T47D (cell line): Measurements from ENCODE around the gene ZSWIM4.
A peak's percentile ranks its signal among the peaks of the same experiment; 100 is the strongest.

ENCODE experiments used
- DNase-seq, 2 experiments: peaks; one replicate each; pipeline versions ENCODE4 v3.0.0 to v3.0.0-alpha.2; 2011 to 2012; ENCODE audit warnings: low read depth in 1 of 2, low spot score in 1 of 2
- JUND ChIP-seq: IDR thresholded peaks from 2 replicates; pipeline ENCODE4 v1.6.1; 2012; ENCODE audit warnings: low read depth
- in situ Hi-C: cut with HindIII; loops from 2 replicates; pipeline ENCODE4 v1.10.0; 2016; ENCODE audit warnings: low sequenced_read_pairs, low pct_unique_long_range_greater_than_20kb

Gene ZSWIM4

GRCh38 chr19:13859361-13859880 lies 64.2 kb downstream of the ZSWIM4 start:
- no peak for DNase-seq
- no peak for TF ChIP-seq JUND
- in situ Hi-C loops: no loop called here

GRCh38 chr19:13860679-13861391 lies 65.6 kb downstream of the ZSWIM4 start:
- in situ Hi-C loops: no loop called here
- no peak for DNase-seq
- TF ChIP-seq JUND: no peak

GRCh38 chr19:13861392-13861713 lies 66.1 kb downstream of the ZSWIM4 start:
- DNase-seq: no peak
- TF ChIP-seq JUND: no peak
- in situ Hi-C loops: no loop called here

DNA sequence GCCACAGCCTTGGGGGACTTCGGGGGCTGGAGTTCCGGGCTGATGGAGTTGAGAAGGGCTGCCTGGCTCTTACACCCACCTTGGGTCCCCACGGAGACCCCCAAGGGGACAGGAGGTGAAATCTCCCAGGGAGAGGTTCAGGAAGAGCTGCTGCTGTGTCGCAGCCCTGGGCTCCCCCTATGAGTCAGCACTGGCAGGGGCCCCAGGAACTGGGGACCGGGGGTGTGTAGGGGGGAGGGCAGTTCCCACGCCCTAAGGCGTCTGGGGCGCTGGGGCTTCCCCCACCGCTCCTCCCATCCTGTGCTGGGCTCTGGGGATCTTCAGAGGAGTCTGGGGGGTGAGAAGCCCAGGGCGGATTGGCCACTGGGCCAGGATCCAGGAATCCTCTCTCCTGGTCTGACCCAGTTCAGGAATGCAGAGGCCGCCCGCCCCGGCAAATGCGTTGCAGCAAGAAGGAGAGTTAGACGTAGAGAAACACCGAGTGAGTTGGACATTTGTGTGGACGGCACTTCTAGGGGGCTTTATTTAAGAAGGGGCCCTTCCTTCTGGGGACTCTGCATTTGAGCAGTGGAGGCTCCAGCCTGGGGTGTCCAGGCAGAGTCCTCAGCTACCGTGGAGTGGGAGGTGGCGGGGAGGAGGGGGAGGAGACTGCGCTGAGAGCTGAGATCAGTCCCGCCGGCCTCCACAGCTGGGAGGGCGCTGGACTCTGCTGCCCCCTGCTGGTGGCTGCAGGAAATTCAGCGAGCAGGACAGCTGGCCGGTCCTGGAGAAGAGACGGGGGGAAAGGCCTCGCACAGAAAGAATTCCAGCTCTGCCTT lies 66.7 kb downstream of the ZSWIM4 start:
- in situ Hi-C loops: no loop called here
- DNase-seq: peak; percentile 83 to 90
- no peak for TF ChIP-seq JUND

GRCh38 chr19:13864046-13864666 lies 68.9 kb downstream of the ZSWIM4 start:
- in situ Hi-C loops: no loop called here
- no peak for DNase-seq
- TF ChIP-seq JUND: no peak

DNA sequence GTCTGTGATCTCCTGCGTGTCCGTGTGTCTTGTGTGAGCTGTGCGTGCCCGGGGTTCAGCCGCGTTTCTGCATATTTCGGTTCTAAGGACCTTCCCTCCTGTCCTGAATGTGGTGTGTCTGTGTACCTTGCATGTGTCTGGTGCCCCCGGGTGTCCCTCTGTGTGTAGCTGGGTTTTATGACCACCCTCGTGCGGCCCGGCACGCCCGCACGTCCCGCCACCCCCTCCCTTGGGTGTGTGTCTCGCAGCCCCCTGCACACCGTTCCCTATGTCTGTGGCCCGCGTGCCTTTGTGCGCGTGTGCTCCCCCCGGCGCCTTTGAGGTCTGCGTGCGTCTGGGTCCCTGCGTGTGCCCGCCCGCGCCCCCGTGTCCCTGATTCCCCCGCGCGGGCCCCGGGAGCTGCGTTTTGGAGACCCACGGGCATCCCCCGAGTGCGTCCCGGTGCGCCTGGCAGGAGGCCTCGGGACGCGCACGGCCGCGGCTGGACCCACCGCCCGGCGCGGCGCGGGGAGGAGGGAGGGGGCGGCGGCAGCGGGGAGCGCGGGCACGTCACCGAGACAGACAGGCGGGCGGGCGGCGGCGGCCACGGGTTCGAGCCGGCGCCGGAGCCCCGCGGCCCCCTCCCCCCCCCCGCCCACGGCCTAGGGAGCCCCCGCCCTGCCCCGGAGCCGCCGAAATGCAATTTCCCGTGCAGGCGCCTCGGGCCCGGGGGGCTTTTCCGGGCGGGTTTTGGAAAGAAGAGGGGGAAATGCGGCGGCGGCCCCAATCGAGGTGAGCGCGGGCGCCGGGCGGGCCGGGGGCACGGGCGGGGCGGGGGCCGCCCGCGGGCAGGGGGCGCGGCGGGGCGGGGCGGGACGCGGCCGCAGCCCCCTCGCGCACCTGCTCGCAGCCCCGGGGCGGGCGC lies 69.7 kb downstream of the ZSWIM4 start:
- TF ChIP-seq JUND: no peak
- in situ Hi-C loops: no loop called here
- no peak for DNase-seq

DNA sequence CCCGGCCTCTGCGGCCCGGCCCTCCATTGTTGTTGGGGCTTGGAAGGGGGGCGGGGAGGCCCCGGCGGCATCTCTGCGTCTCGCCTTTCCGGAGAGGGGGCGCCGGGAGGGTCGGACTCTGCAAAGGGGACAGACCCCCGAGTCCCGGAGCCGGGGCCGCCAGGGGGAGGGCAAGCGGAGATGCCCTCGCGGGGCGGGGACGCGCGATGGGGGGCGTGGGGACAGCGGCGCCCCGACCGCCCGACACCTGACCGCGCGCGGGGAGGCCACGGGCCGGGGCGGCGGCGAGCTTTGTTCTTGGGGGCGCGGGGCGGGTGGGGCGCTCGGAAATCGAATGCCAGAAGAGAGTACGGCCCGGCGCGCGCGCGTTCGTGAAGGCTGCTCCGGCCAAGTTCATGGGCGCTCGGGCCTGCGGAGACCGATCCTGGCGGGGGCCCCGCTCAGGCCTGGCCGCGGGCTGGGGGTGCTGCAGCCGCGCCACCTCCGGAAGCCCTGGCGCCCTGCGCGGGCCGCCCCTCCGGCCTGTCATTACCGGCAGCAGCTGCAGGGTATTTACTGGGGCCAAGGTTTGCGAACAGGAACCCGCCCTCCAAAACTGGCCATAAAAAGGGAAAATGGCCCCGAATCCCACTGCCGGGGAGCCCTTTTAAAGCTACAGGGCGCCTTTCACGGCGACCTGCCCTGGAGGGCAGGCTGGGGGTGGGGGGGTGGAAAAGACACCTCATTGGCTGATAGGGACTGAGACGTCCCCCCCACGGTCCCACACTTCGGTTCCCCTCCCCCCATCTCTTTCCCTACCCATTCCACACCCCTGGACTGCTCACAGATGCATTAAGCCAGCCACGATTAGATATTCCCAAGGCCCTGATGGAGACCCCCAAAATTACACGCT lies 70.6 kb downstream of the ZSWIM4 start:
- in situ Hi-C loops: no loop called here
- TF ChIP-seq JUND: no peak
- DNase-seq: no peak

DNA sequence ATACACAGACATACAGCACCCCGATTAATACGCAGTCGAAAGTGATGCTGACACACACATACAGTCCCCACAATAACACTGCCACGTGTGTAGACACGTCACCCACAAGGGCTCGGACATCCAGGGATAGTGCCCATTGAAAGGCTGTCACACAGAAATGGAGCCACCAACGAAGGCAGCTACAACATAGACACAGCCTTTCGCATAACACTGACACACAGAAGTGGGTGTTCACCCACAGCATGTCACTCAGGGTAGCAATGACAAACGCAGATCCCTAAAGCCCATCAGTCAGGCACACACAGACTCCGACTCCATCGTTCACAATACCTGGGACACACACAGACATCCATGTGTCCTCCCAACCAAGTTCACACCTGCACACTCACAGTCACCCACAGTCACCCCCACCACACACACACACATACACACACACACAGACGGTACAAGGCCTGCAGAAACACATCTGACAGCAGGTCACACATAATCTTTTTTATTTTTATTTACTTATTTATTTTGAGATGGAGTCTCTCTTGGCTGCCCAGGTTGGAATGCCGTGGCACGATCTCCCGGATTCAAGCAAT lies 71.3 kb downstream of the ZSWIM4 start:
- no peak for DNase-seq
- TF ChIP-seq JUND: no peak
- in situ Hi-C loops: no loop called here

DNA sequence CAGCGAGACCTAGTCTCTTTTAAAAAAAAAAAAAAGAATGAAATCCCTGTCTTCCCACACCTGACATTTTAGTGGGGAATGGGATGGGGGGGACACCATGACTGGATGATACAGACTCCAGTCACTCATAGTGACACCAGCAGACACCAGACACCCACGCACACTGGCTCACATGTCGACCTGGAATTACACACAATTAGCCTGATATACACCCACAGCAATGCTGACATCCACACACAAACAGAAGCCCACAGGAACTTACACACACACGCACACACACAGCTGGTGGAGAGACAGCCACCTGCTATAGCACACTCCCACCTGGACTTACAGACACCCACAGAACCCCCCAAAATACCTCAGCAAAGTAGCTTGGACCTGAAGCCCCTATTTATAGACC lies 73.4 kb downstream of the ZSWIM4 start:
- no peak for DNase-seq
- in situ Hi-C loops: no loop called here
- no peak for TF ChIP-seq JUND

GRCh38 chr19:13869281-13869680 lies 74.0 kb downstream of the ZSWIM4 start:
- in situ Hi-C loops: no loop called here
- no peak for DNase-seq
- TF ChIP-seq JUND: no peak

DNA sequence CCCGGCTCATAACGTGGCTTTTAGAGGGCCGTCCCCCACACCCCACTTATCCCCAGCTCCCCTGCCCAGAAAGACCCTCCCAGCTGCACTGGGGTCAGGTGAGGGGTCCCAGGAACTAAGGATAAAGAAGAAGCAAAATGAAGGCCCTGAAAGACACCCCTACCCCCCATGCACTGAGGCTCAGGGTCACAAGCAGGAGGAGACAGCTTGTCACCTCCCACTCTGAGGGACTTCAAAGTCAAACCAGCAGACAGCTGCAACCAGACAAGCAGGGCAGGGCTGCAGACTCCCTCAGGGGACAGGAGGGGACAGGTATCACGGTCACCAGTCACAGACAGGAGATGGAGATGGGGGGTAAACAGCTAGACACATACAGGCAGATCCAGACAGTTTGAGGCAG lies 75.6 kb downstream of the ZSWIM4 start:
- in situ Hi-C loops: no loop called here
- TF ChIP-seq JUND: no peak
- no peak for DNase-seq
